Neuronal stem cell (in vitro differentiated cells): ENCODE measurements around the gene CAMTA1.
"Not testable (repeated sequence)": the region's sequence is repeated elsewhere in the genome, so short reads cannot be mapped to it uniquely, and the experiment has no call there.

ENCODE experiments used
- DNase-seq: peaks from one replicate; pipeline ENCODE4 v3.0.0-alpha.2; 2013; ENCODE audit warnings: low spot score
- H2AFZ ChIP-seq: one replicate; pipeline ENCODE4 v1.6.1; 2013; ENCODE audit warnings: mild to moderate bottlenecking, low read length, inconsistent platforms
- H2AK5ac ChIP-seq: 2 replicates; pipeline ENCODE4 v1.6.1; 2013; ENCODE audit warnings: low read depth, mild to moderate bottlenecking, inconsistent platforms, low read length, moderate library complexity, mixed read lengths
- H2BK120ac ChIP-seq: 2 replicates; pipeline ENCODE4 v1.6.1; 2013; ENCODE audit warnings: low read depth, mild to moderate bottlenecking, inconsistent platforms, low read length, moderate library complexity, mixed read lengths
- H2BK12ac ChIP-seq: one replicate; pipeline ENCODE4 v1.6.1; 2013; ENCODE audit warnings: low read length, inconsistent platforms
- H2BK15ac ChIP-seq: 2 replicates; pipeline ENCODE4 v1.6.1; 2013; ENCODE audit warnings: mild to moderate bottlenecking, low read length, inconsistent platforms, mixed read lengths
- H2BK5ac ChIP-seq: one replicate; pipeline ENCODE4 v1.6.1; 2013; ENCODE audit warnings: inconsistent platforms, mild to moderate bottlenecking, low read length, moderate library complexity
- H3K14ac ChIP-seq: one replicate; pipeline ENCODE4 v1.6.1; 2013; ENCODE audit warnings: low read length, inconsistent platforms
- H3K18ac ChIP-seq: 2 replicates; pipeline ENCODE4 v1.6.1; 2013; ENCODE audit warnings: low read length, inconsistent platforms
- H3K23ac ChIP-seq: 2 replicates; pipeline ENCODE4 v1.6.1; 2013; ENCODE audit warnings: low read depth, mild to moderate bottlenecking, mixed read lengths, low read length, inconsistent platforms; ENCODE audit not compliant: poor library complexity
- H3K27ac ChIP-seq: replicated peaks from 3 replicates; pipeline ENCODE4 v1.5.1; 2013; ENCODE audit warnings: low read length, inconsistent platforms
- H3K27me3 ChIP-seq, 3 experiments: 2 replicates each; pipeline ENCODE4 v1.6.1; 2013; ENCODE audit warnings: low read length in 3 of 3, mild to moderate bottlenecking in 2 of 3, inconsistent platforms in 1 of 3, low read depth in 1 of 3, mixed read lengths in 1 of 3, moderate library complexity in 1 of 3; ENCODE audit not compliant: control insufficient read depth in 3 of 3, insufficient read depth in 3 of 3
- H3K36me3 ChIP-seq, 2 donors: replicated peaks in 1 of 2; 2 replicates each; pipeline ENCODE4 v1.6.1; 2013; ENCODE audit warnings: low read length in 2 of 2; ENCODE audit not compliant: control insufficient read depth in 2 of 2, insufficient read depth in 2 of 2
- H3K4ac ChIP-seq: 2 replicates; pipeline ENCODE4 v1.6.1; 2013; ENCODE audit warnings: inconsistent platforms, mild to moderate bottlenecking, low read length, moderate library complexity
- H3K4me1 ChIP-seq, 2 donors: 1 replicate in 1 of 2; 2 replicates in 1 of 2; pipeline ENCODE4 v1.6.1; 2013; ENCODE audit warnings: low read length in 2 of 2, low read depth in 1 of 2; ENCODE audit not compliant: control insufficient read depth in 2 of 2, insufficient read depth in 1 of 2
- H3K4me2 ChIP-seq: one replicate; pipeline ENCODE4 v1.6.1; 2013; ENCODE audit warnings: mild to moderate bottlenecking, low read length, inconsistent platforms; ENCODE audit not compliant: insufficient read depth, poor library complexity, severe bottlenecking
- H3K4me3 ChIP-seq, 2 donors: 2 replicates each; pipeline ENCODE4 v1.5.1; 2013; ENCODE audit warnings: low read length in 2 of 2, mild to moderate bottlenecking in 2 of 2, inconsistent platforms in 1 of 2, moderate library complexity in 1 of 2
- H3K79me1 ChIP-seq: one replicate; pipeline ENCODE4 v1.6.1; 2013; ENCODE audit warnings: low read depth, mild to moderate bottlenecking, inconsistent platforms, low read length, moderate library complexity
- H3K9ac ChIP-seq: one replicate; pipeline ENCODE4 v1.6.1; 2013; ENCODE audit warnings: mild to moderate bottlenecking, low read depth, low read length, inconsistent platforms; ENCODE audit not compliant: poor library complexity
- H3K9me3 ChIP-seq, 2 donors: replicated peaks in 1 of 2; 2 replicates each; pipeline versions ENCODE3 to v1.6.1; 2013; ENCODE audit warnings: low read length in 2 of 2, mild to moderate bottlenecking in 2 of 2, inconsistent platforms in 1 of 2, low read depth in 1 of 2, mixed read lengths in 1 of 2, moderate library complexity in 1 of 2; ENCODE audit not compliant: control insufficient read depth in 2 of 2, insufficient read depth in 1 of 2
- H4K8ac ChIP-seq: one replicate; pipeline ENCODE4 v1.6.1; 2013; ENCODE audit warnings: low read depth, mild to moderate bottlenecking, inconsistent platforms, low read length, moderate library complexity
- H4K91ac ChIP-seq: one replicate; pipeline ENCODE4 v1.6.1; 2013; ENCODE audit warnings: low read length, low read depth, mild to moderate bottlenecking, inconsistent platforms; ENCODE audit not compliant: poor library complexity
- WGBS, 2 donors: extraction: QIAGEN DNeasy Blood & Tissue Kit; methylation state at CpG; one replicate each; pipeline ENCODE4 v1.1.7; 2013; ENCODE audit warnings: missing lambda C conversion rate in 2 of 2, mixed read lengths in 1 of 2; ENCODE audit not compliant: insufficient read length in 2 of 2, insufficient replicate concordance in 1 of 2; ENCODE audit errors: extremely low coverage in 2 of 2; 5-methylcytosine and 5-hydroxymethylcytosine counted together

CAMTA1 gene

DNA sequence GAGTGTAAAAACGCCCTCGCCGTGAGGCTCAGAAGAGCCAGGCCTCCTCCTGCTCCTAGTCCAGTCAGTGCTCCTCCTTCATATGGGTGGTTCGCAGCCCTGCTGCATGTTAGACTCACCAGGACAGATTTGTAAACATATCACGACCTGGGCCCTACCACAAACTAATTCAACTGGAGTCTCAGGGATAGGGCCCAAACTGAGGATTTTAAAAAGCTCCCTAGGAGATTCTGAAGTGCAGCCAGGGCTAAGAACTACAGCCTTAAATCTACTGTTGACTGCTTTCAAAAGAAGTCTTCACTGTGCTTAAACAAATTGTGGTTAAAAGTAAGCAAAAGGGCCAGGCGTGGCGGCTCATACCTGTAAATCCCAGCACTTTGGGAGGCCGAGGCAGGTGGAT is 57.0 kb downstream of the CAMTA1 start:
- no peak overlapping the region for H2BK15ac ChIP-seq
- H3K9me3 ChIP-seq, result peaks cover 5 to 8% of the 10 kb centered on the region in 2 donors
- DNase-seq, result no peak
- no peak overlapping the region for H3K23ac ChIP-seq
- no peak overlapping the region for H3K18ac ChIP-seq
- H3K4me3 ChIP-seq, result no peak overlapping the region
- H3K27me3 ChIP-seq, result no peaks in the 10 kb centered on the region
- no peak overlapping the region for H4K91ac ChIP-seq
- H2AK5ac ChIP-seq, result no peak overlapping the region
- H2BK120ac ChIP-seq, result no peak overlapping the region
- H2BK5ac ChIP-seq, result no peak overlapping the region
- no peak overlapping the region for H2BK12ac ChIP-seq
- no peaks in the 10 kb centered on the region for H3K4me1 ChIP-seq
- no peak overlapping the region for H3K27ac ChIP-seq
- no peak overlapping the region for H3K14ac ChIP-seq
- no peak overlapping the region for H3K4ac ChIP-seq
- H3K4me2 ChIP-seq, result no peak overlapping the region
- no peak overlapping the region for H2AFZ ChIP-seq
- peaks cover 3% of the 10 kb centered on the region for H3K79me1 ChIP-seq
- H3K36me3 ChIP-seq, result peaks cover 11 to 30% of the 10 kb centered on the region in 2 donors
- no peak overlapping the region for H4K8ac ChIP-seq
- peak overlapping the region; percentile 9 for H3K9ac ChIP-seq
- no CpG with 5 or more reads among the region's 8 CpGs for WGBS, 2 donors

DNA sequence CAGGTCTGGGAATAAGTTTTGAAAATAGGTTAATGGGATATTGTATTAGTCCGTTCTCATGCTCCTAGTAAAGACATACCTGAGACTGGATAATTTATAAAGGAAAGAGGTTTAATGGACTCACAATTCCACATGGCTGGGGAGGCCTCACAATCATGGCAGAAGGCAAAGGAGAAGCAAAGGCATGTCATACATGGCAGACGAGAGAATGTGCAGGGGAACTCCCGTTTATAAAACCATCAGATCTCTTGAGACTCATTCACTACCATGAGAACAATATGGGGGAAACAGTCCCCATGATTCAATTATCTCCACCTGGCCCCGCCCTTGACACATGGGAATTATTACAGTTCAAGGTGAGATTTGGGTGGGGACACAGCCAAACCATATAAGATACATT is 60.5 kb downstream of the CAMTA1 start:
- not testable (repeated sequence) for H3K27me3 ChIP-seq

DNA sequence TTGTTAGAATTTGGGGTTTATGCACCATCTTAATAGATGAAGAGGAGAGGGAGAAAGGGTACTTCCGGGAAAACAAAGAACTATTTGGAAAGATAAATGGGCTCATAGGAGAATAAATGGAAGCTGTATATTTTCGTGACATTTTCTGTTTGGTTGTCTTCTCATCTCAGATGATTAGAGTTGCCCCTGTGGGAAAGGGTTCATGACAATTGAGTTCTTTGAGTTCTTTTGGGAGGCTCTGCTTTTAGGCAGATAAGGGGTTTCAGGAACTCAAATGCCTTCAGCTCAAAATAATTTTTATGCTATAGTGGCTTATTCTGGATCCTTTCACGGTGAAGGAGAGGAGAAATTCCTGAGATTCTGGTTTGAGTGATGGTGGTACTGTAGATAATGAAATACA is 63.6 kb downstream of the CAMTA1 start:
- Histone ChIP-seq H2AFZ (no peak overlapping the region), H2AK5ac (no peak overlapping the region), H3K4me3 (no peak overlapping the region), H4K91ac (no peak overlapping the region), H3K79me1 (peaks cover 3% of the 10 kb centered on the region), H2BK12ac (no peak overlapping the region), H3K23ac (no peak overlapping the region), H2BK120ac (no peak overlapping the region), H3K9ac (no peak overlapping the region), H3K4me1 (no peaks in the 10 kb centered on the region), H3K4ac (no peak overlapping the region), H3K27me3 (no peaks in the 10 kb centered on the region), H2BK15ac (no peak overlapping the region), H3K36me3 (peaks cover 4 to 20% of the 10 kb centered on the region in 2 donors), H3K9me3 (peaks cover 3 to 9% of the 10 kb centered on the region in 2 donors), H3K4me2 (no peak overlapping the region), H3K14ac (no peak overlapping the region), H3K27ac (no peak overlapping the region), H2BK5ac (no peak overlapping the region), H4K8ac (no peak overlapping the region), H3K18ac (no peak overlapping the region)
- DNase-seq, result no peak
- no CpG with 5 or more reads among the region's 3 CpGs for WGBS, 2 donors

More for the DNA sequence above, 60.5 kb downstream of the CAMTA1 start:
- not testable (repeated sequence) for H3K79me1 ChIP-seq, H3K23ac ChIP-seq, H2BK120ac ChIP-seq, H3K27ac ChIP-seq, H3K9ac ChIP-seq, H4K8ac ChIP-seq, DNase-seq, H3K4me1 ChIP-seq, H2AFZ ChIP-seq, H2AK5ac ChIP-seq, H3K4ac ChIP-seq, H3K18ac ChIP-seq, H2BK12ac ChIP-seq, H4K91ac ChIP-seq, H3K14ac ChIP-seq, H3K4me3 ChIP-seq, H2BK5ac ChIP-seq, H3K4me2 ChIP-seq, H2BK15ac ChIP-seq, H3K9me3 ChIP-seq
- peaks cover 11 to 16% of the 10 kb centered on the region in 2 donors for H3K36me3 ChIP-seq
- no CpG with 5 or more reads among the region's 4 CpGs for WGBS, 2 donors

DNA sequence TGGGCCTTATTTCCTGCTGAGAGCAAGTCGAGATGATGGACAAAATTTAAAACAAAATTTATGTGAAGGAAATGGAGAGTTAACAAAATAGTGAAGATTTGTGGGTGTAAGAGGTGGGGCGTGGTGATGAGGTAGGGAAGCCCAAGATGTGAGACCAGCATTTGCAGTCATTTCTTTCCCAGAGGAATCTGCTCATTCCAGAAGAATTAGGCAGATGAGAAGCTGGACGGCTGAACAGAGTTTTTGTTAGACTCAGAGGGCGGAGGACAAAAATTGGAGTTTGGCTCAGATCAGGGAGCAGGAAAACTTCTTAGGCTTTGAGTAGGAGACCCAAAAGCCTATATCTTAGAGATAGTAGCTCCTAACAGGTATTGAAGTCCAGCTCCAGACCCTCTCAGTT is 65.3 kb downstream of the CAMTA1 start:
- Histone ChIP-seq H3K79me1 (peaks cover 3% of the 10 kb centered on the region), H3K4ac (no peak overlapping the region), H3K27me3 (no peaks in the 10 kb centered on the region), H2AK5ac (no peak overlapping the region), H4K91ac (no peak overlapping the region), H3K4me2 (no peak overlapping the region), H2AFZ (no peak overlapping the region), H3K14ac (no peak overlapping the region), H3K4me3 (no peak overlapping the region), H3K27ac (no peak overlapping the region), H4K8ac (no peak overlapping the region), H3K4me1 (no peaks in the 10 kb centered on the region), H3K9me3 (peaks cover 0 to 9% of the 10 kb centered on the region in 2 donors), H2BK12ac (no peak overlapping the region), H2BK5ac (no peak overlapping the region), H2BK120ac (no peak overlapping the region), H3K9ac (no peak overlapping the region), H3K18ac (no peak overlapping the region), H3K23ac (no peak overlapping the region), H3K36me3 (peaks cover 3 to 22% of the 10 kb centered on the region in 2 donors), H2BK15ac (no peak overlapping the region)
- WGBS, 2 donors, result 100% methylated on average over 1 of the region's 4 CpGs; no CpG with 5 or more reads in 1 of the 2 donors
- no peak for DNase-seq
